ENCODE measurements around the gene ADAMTS12. TPM values are rescaled to one million over a fixed set of nuclear protein-coding genes. Genes with fewer than 3 reads are reported as not detected.
"Not testable (repeated sequence)": the region's sequence is repeated elsewhere in the genome, so short reads cannot be mapped to it uniquely, and the experiment has no call there.

ADAMTS12 gene
- total RNA-seq, 1 experiment from 2014 or later, result not detected

- Mint-ChIP-seq H3K27ac (ENCODE audit: low read depth, unreplicated experiment) (no peak overlapping the region), H3K4me3 (ENCODE audit: unreplicated experiment) (no peak overlapping the region), H3K4me1 (ENCODE audit: insufficient read depth, unreplicated experiment) (no peaks in the 10 kb centered on the region), H3K36me3 (ENCODE audit: insufficient read depth, unreplicated experiment) (no peaks in the 10 kb centered on the region), H3K27me3 (ENCODE audit: insufficient read depth, unreplicated experiment) (no peaks in the 10 kb centered on the region), H3K9me3 (ENCODE audit: unreplicated experiment) (no peaks in the 10 kb centered on the region)
- BruUV-seq (replicated peaks), result no TSS peak
- intact Hi-C loops (cut with micrococcal nuclease), result no loop called here
- DNase-seq (ENCODE audit: unreplicated experiment), result peak; percentile 5
- ChIA-PET POLR2A (interaction anchor here (0.7 kb wide), 1 partner anchor 33 kb away, joined by 3 read pairs; no protein-coding TSS in a partner anchor), CTCF (interaction anchor here (0.5 to 0.6 kb wide), 2 partner anchors 45 to 85 kb away, joined by 3 read pairs; no protein-coding TSS in a partner anchor)
- no peak for TF ChIP-seq CTCF (IDR thresholded peaks at IDR 0.05; ENCODE audit: unreplicated experiment)
Observed at GRCh38 chr5:33556330-33557328, 335.2 kb downstream of the ADAMTS12 start.

DNA sequence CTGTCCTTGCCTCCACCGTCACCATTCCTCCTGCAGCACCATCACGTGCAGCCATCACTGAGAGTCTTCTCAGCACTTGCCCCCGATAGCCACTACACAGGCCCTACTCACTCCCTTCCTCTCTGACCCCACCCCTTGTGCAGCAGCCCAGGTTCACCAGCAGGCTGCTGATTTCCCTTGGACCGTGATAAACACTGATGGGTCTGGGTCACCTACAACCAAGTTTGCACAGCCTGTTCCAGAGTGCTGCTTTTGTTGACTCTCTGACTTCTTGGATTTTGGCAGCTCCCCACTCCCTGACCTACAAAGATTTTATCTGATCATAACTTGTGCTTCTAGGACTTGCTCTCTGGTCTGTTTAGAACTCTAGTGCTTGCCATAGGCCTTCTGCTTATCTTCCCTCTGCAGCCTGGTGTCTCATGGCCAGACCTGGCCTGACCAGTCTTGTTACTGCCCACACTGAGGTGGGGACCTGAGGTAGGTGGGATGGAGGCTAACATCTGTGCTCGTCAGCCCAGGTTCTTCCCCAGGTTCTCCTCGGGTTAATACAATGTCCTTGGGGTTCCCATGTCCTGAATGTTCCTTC, 341.7 kb downstream of the ADAMTS12 start:
- H3K9me3 Mint-ChIP-seq (ENCODE audit: unreplicated experiment), result no peaks in the 10 kb centered on the region
- no peak overlapping the region for H3K4me3 Mint-ChIP-seq (ENCODE audit: unreplicated experiment)
- CTCF ChIA-PET, result no interaction called here
- intact Hi-C loops (cut with micrococcal nuclease), result no loop called here
- no peaks in the 10 kb centered on the region for H3K36me3 Mint-ChIP-seq (ENCODE audit: insufficient read depth, unreplicated experiment)
- no peaks in the 10 kb centered on the region for H3K27me3 Mint-ChIP-seq (ENCODE audit: insufficient read depth, unreplicated experiment)
- POLR2A ChIA-PET, result no interaction called here
- TF ChIP-seq CTCF (IDR thresholded peaks at IDR 0.05; ENCODE audit: unreplicated experiment), result no peak
- no TSS peak for BruUV-seq (replicated peaks)
- DNase-seq (ENCODE audit: unreplicated experiment), result no peak
- H3K27ac Mint-ChIP-seq (ENCODE audit: low read depth, unreplicated experiment), result no peak overlapping the region
- H3K4me1 Mint-ChIP-seq (ENCODE audit: insufficient read depth, unreplicated experiment), result no peaks in the 10 kb centered on the region

DNA sequence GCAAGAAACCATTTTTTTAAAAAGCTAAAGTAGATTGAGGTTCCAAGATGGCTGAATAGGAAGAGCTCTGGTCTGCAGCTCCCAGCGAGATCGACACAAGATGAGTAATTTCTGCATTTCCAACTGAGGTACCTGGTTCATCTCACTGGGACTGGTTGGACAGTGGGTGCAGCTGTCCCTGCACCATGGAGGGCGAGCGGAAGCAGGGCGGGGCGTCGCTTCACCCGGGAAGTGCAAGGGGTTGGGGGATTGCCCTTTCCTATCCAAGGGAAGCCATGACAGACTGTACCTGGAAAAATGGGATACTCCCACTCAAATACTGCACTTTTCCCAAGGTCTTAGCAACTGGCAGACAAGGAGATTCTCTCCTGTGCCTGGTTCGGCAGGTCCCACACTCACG, 352.0 kb downstream of the ADAMTS12 start:
- H3K4me3 Mint-ChIP-seq (ENCODE audit: unreplicated experiment); H3K4me1 Mint-ChIP-seq (ENCODE audit: insufficient read depth, unreplicated experiment); BruUV-seq (replicated peaks); H3K27ac Mint-ChIP-seq (ENCODE audit: low read depth, unreplicated experiment); DNase-seq (ENCODE audit: unreplicated experiment); CTCF ChIA-PET; intact Hi-C loops (cut with micrococcal nuclease); POLR2A ChIA-PET; H3K36me3 Mint-ChIP-seq (ENCODE audit: insufficient read depth, unreplicated experiment): not testable (repeated sequence)
- peaks cover 30% of the 10 kb centered on the region for H3K27me3 Mint-ChIP-seq (ENCODE audit: insufficient read depth, unreplicated experiment)
- peaks cover 14% of the 10 kb centered on the region for H3K9me3 Mint-ChIP-seq (ENCODE audit: unreplicated experiment)

DNA sequence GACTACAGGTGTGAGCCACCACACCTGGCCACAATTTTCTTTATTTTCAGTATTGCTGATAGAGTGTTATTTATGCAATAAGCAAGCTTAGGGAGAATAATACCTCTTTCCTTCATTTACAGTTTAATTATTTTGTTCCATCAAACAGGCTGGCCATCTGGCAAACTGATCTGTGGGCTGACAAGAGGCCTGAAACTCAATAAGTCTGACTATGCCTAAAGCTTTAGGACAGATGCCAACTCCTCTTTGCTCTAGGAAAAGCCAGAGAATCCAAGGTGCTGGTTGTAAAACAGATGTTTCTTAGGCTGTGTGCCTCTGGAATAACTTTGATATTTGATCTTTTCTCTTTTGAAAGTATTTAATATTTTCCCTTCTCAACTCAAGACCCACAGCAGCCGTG, 352.6 kb downstream of the ADAMTS12 start:
- Mint-ChIP-seq H3K4me3 (ENCODE audit: unreplicated experiment) (no peak overlapping the region), H3K27me3 (ENCODE audit: insufficient read depth, unreplicated experiment) (peaks cover 30% of the 10 kb centered on the region), H3K9me3 (ENCODE audit: unreplicated experiment) (peaks cover 14% of the 10 kb centered on the region), H3K4me1 (ENCODE audit: insufficient read depth, unreplicated experiment) (no peaks in the 10 kb centered on the region), H3K36me3 (ENCODE audit: insufficient read depth, unreplicated experiment) (peaks cover 5% of the 10 kb centered on the region), H3K27ac (ENCODE audit: low read depth, unreplicated experiment) (no peak overlapping the region)
- CTCF ChIA-PET, result interaction anchor here (0.7 kb wide), 1 partner anchor 213 kb away, joined by 3 read pairs; no protein-coding TSS in a partner anchor
- intact Hi-C loops (cut with micrococcal nuclease), result no loop called here
- no peak for DNase-seq (ENCODE audit: unreplicated experiment)
- no peak for TF ChIP-seq CTCF (IDR thresholded peaks at IDR 0.05; ENCODE audit: unreplicated experiment)
- POLR2A ChIA-PET, result no interaction called here
- no TSS peak for BruUV-seq (replicated peaks)
